Thymus (tissue), 14 donors: ENCODE results near the gene OR9Q1. TPM values are rescaled to one million over a fixed set of nuclear protein-coding genes. Genes with fewer than 3 reads are reported as not detected.

Source experiments
- DNase-seq, 9 donors: peaks; one replicate each; pipeline ENCODE4 v3.0.0-alpha.2; 2013; ENCODE audit warnings: low spot score in 9 of 9, low read depth in 6 of 9, missing footprints in 1 of 9
- H3K27ac ChIP-seq, 2 donors: one replicate each; pipeline ENCODE4 v1.5.1; 2013; ENCODE audit warnings: control low read depth in 1 of 2, low read depth in 1 of 2, low read length in 1 of 2, mild to moderate bottlenecking in 1 of 2, moderate library complexity in 1 of 2
- H3K27me3 ChIP-seq, 2 donors: one replicate each; pipeline ENCODE4 v1.5.1; 2013; ENCODE audit warnings: low read length in 1 of 2; ENCODE audit not compliant: control insufficient read depth in 2 of 2, insufficient read depth in 1 of 2
- H3K36me3 ChIP-seq, 2 donors: one replicate each; pipeline ENCODE4 v1.5.1; 2013; ENCODE audit warnings: low read length in 1 of 2, mild to moderate bottlenecking in 1 of 2, moderate library complexity in 1 of 2; ENCODE audit not compliant: control insufficient read depth in 2 of 2, insufficient read depth in 2 of 2
- H3K4me1 ChIP-seq, 2 donors: one replicate each; pipeline ENCODE4 v1.5.1; 2013; ENCODE audit warnings: low read length in 2 of 2; ENCODE audit not compliant: control insufficient read depth in 2 of 2, insufficient read depth in 2 of 2
- H3K4me3 ChIP-seq, 2 donors: one replicate each; pipeline ENCODE4 v1.5.1; 2013; ENCODE audit warnings: low read length in 2 of 2, control low read depth in 1 of 2, mild to moderate bottlenecking in 1 of 2
- H3K9me3 ChIP-seq, 2 donors: one replicate each; pipeline ENCODE4 v1.5.1; 2013; ENCODE audit warnings: low read length in 1 of 2, mild to moderate bottlenecking in 1 of 2; ENCODE audit not compliant: control insufficient read depth in 2 of 2, insufficient read depth in 1 of 2
- WGBS: extraction: QIAGEN DNeasy Blood & Tissue Kit; methylation state at CpG from one replicate; pipeline ENCODE4 v1.1.7; 2013; 5-methylcytosine and 5-hydroxymethylcytosine counted together
- long read RNA-seq, 10 donors: transcript quantifications; one replicate each; lab custom pipeline, GENCODE V29; 2026
- polyA plus RNA-seq: library from polyadenylated mRNA; stranded (reverse); fragments of 200-250 nt; gene quantifications from one replicate; pipeline ENCODE4 v1.2.3, GENCODE V29; 2013
- total RNA-seq: library from RNA; stranded (reverse); fragments of 120-200 nt; gene quantifications from one replicate; pipeline ENCODE4 v1.2.4, GENCODE V29; 2013
- donor health status: healthy.

Gene OR9Q1
- not detected for total RNA-seq
- polyA plus RNA-seq, result 0.05 TPM
- long read RNA-seq, donor 1, result 0 reads
- long read RNA-seq, donor 2, result 0 reads
- long read RNA-seq, donor 3, result 0 reads
- long read RNA-seq, donor 4, result 0 reads
- long read RNA-seq, donor 5, result 0 reads
- long read RNA-seq, donor 6, result 0 reads
- long read RNA-seq, donor 7, partial matches to known transcripts, result 0 of 1 reads
- long read RNA-seq, donor 7, other reads (novel, unspliced or antisense), result 0 of 1 reads
- long read RNA-seq, donor 8, partial matches to known transcripts, result 0 of 2 reads
- long read RNA-seq, donor 8, other reads (novel, unspliced or antisense), result 0 of 2 reads
- long read RNA-seq, donor 9, result 0 reads
- long read RNA-seq, donor 10, partial matches to known transcripts, result 0 of 1 reads
- long read RNA-seq, donor 10, other reads (novel, unspliced or antisense), result 0 of 1 reads

GRCh38 chr11:58023435-58023931, at the start of gene OR9Q1:
OR9Q1 (plus strand) TSS chr11:58023881; CDS start chr11:58179445, 155,564 bp downstream.
- H3K4me1 ChIP-seq, result no peaks in the 10 kb centered on the region
- no peaks in the 10 kb centered on the region for H3K9me3 ChIP-seq
- 58% methylated on average over 5 of the region's 5 CpGs for WGBS
- H3K27me3 ChIP-seq, result no peaks in the 10 kb centered on the region
- peak within 1 kb of the TSS in 1 of 2 donors; percentile 34 for H3K27ac ChIP-seq
- no peak within 1 kb of the TSS for H3K4me3 ChIP-seq
- no peak for DNase-seq
- H3K36me3 ChIP-seq, result no peaks in the 10 kb centered on the region

- Histone ChIP-seq H3K27ac (no peak overlapping the region), H3K4me3 (no peak overlapping the region), H3K27me3 (no peaks in the 10 kb centered on the region), H3K36me3 (no peaks in the 10 kb centered on the region), H3K9me3 (no peaks in the 10 kb centered on the region), H3K4me1 (no peaks in the 10 kb centered on the region)
- 52% methylated on average over 1 of the region's 1 CpG for WGBS
- no peak for DNase-seq
Observed at GRCh38 chr11:57974132-57974531, 49.5 kb upstream of the OR9Q1 start.

GRCh38 chr11:57974848-57975601, 48.7 kb upstream of the OR9Q1 start:
- H3K27me3 ChIP-seq, result no peaks in the 10 kb centered on the region
- no peaks in the 10 kb centered on the region for H3K36me3 ChIP-seq
- WGBS, result 92% methylated on average over 15 of the region's 15 CpGs
- no peak overlapping the region for H3K27ac ChIP-seq
- no peak for DNase-seq
- H3K4me1 ChIP-seq, result no peaks in the 10 kb centered on the region
- no peaks in the 10 kb centered on the region for H3K9me3 ChIP-seq
- H3K4me3 ChIP-seq, result no peak overlapping the region

GRCh38 chr11:57977709-57978108, 46.0 kb upstream of the OR9Q1 start:
- Histone ChIP-seq H3K36me3 (no peaks in the 10 kb centered on the region), H3K4me3 (no peak overlapping the region), H3K27ac (no peak overlapping the region), H3K27me3 (no peaks in the 10 kb centered on the region), H3K9me3 (no peaks in the 10 kb centered on the region), H3K4me1 (no peaks in the 10 kb centered on the region)
- no peak for DNase-seq
- 21% methylated on average over 2 of the region's 2 CpGs for WGBS

- no peak for DNase-seq
- Histone ChIP-seq H3K27ac (no peak overlapping the region), H3K27me3 (no peaks in the 10 kb centered on the region), H3K4me1 (no peaks in the 10 kb centered on the region), H3K36me3 (no peaks in the 10 kb centered on the region), H3K4me3 (no peak overlapping the region), H3K9me3 (no peaks in the 10 kb centered on the region)
- 96% methylated on average over 3 of the region's 3 CpGs for WGBS
Observed at GRCh38 chr11:57978686-57979531, 44.8 kb upstream of the OR9Q1 start.

GRCh38 chr11:57979532-57980079, 44.1 kb upstream of the OR9Q1 start:
- Histone ChIP-seq H3K36me3 (no peaks in the 10 kb centered on the region), H3K4me1 (no peaks in the 10 kb centered on the region), H3K4me3 (no peak overlapping the region), H3K27ac (no peak overlapping the region), H3K9me3 (no peaks in the 10 kb centered on the region), H3K27me3 (no peaks in the 10 kb centered on the region)
- WGBS, result 93% methylated on average over 1 of the region's 1 CpG
- no peak for DNase-seq

- Histone ChIP-seq H3K9me3 (no peaks in the 10 kb centered on the region), H3K4me1 (no peaks in the 10 kb centered on the region), H3K27ac (no peak overlapping the region), H3K27me3 (no peaks in the 10 kb centered on the region), H3K4me3 (no peak overlapping the region), H3K36me3 (no peaks in the 10 kb centered on the region)
- DNase-seq, result no peak
- 94% methylated on average over 2 of the region's 2 CpGs for WGBS
Observed at GRCh38 chr11:57980201-57980600, 43.5 kb upstream of the OR9Q1 start.

- WGBS, result 87% methylated on average over 3 of the region's 3 CpGs
- H3K27me3 ChIP-seq, result no peaks in the 10 kb centered on the region
- no peaks in the 10 kb centered on the region for H3K9me3 ChIP-seq
- no peaks in the 10 kb centered on the region for H3K36me3 ChIP-seq
- DNase-seq, result no peak
- no peaks in the 10 kb centered on the region for H3K4me1 ChIP-seq
- H3K4me3 ChIP-seq, result no peak overlapping the region
- H3K27ac ChIP-seq, result no peak overlapping the region
Observed at GRCh38 chr11:57981536-57981935, 42.1 kb upstream of the OR9Q1 start.
